ENCODE measurements around the gene OPCML.

Gene OPCML

DNA sequence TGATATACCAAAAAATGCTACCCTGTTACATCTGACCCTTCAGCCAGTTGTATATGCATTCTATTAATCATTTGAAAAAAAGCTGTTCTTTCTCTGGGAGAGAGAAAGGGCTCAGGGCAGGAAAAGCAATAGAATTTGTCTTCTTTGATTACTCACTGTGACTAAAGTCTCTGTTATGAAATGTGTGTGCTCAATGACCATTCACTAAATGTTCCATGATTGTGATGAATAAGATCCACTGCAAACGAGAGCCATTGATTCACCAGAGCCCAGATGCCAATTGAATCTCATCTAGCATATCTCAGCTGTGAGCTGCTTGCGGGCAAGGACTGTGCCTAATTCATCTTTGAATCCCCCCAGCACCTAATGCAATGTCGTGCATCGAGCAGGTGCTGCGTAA, 184.3 kb downstream of the OPCML start:
- no peak for TF ChIP-seq CTCF (IDR thresholded peaks at IDR 0.05; ENCODE audit: borderline replicate concordance, control extremely low read depth, extremely low read depth, insufficient read depth, missing control alignments)

GRCh38 chr11:133346137-133346536, 186.2 kb downstream of the OPCML start:
- in situ Hi-C loops (cut with MboI; ENCODE audit: low sequenced_read_pairs, unreplicated experiment): no loop called here
- TF ChIP-seq CTCF (IDR thresholded peaks at IDR 0.05; ENCODE audit: borderline replicate concordance, control extremely low read depth, extremely low read depth, insufficient read depth, missing control alignments): no peak
- DNase-seq (ENCODE audit: low spot score): no peak

More for the DNA sequence above, 184.3 kb downstream of the OPCML start:
- no peak for DNase-seq (ENCODE audit: low spot score)
- in situ Hi-C loops (cut with MboI; ENCODE audit: low sequenced_read_pairs, unreplicated experiment): no loop called here

GRCh38 chr11:133343951-133344350, 188.3 kb downstream of the OPCML start:
- TF ChIP-seq CTCF (IDR thresholded peaks at IDR 0.05; ENCODE audit: borderline replicate concordance, control extremely low read depth, extremely low read depth, insufficient read depth, missing control alignments): no peak
- in situ Hi-C loops (cut with MboI; ENCODE audit: low sequenced_read_pairs, unreplicated experiment): no loop called here
- no peak for DNase-seq (ENCODE audit: low spot score)

- in situ Hi-C loops (cut with MboI; ENCODE audit: low sequenced_read_pairs, unreplicated experiment): no loop called here
- DNase-seq (ENCODE audit: low spot score): no peak
- no peak for TF ChIP-seq CTCF (IDR thresholded peaks at IDR 0.05; ENCODE audit: borderline replicate concordance, control extremely low read depth, extremely low read depth, insufficient read depth, missing control alignments)
Observed at GRCh38 chr11:133339495-133340140, 192.7 kb downstream of the OPCML start.

DNA sequence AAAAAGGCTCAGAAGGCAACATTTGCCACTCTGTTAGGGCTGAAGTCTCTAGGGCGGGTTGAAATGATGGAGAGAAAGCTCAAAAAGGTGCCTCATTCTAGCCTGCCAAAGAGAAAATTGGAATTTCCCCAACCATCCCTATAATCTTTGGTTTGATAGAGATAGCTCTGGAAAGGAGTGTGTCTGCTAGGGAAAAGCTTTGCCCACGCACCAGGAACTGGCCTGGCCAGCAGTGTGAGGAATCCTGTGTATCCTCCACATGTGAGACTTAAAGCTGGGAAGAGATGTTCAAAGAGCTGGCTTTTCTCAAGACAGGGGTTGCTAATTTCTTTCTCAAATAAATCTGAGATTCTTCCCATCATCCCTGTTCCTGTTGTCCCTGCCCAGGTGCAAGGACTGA, 193.7 kb downstream of the OPCML start:
- in situ Hi-C loops (cut with MboI; ENCODE audit: low sequenced_read_pairs, unreplicated experiment): no loop called here
- no peak for DNase-seq (ENCODE audit: low spot score)

GRCh38 chr11:133337951-133338418, 194.3 kb downstream of the OPCML start:
- DNase-seq (ENCODE audit: low spot score): no peak
- in situ Hi-C loops (cut with MboI; ENCODE audit: low sequenced_read_pairs, unreplicated experiment): no loop called here
- TF ChIP-seq CTCF (IDR thresholded peaks at IDR 0.05; ENCODE audit: borderline replicate concordance, control extremely low read depth, extremely low read depth, insufficient read depth, missing control alignments): no peak

More for the DNA sequence above, 193.7 kb downstream of the OPCML start:
- no peak for TF ChIP-seq CTCF (IDR thresholded peaks at IDR 0.05; ENCODE audit: borderline replicate concordance, control extremely low read depth, extremely low read depth, insufficient read depth, missing control alignments)
